ENCODE results near the gene ASXL3. TPM values are rescaled to one million over a fixed set of nuclear protein-coding genes. Genes with fewer than 3 reads are reported as not detected.

The ASXL3 gene
- polyA plus RNA-seq (2013) = 5.7 and 6.7 TPM in 2 replicates

DNA sequence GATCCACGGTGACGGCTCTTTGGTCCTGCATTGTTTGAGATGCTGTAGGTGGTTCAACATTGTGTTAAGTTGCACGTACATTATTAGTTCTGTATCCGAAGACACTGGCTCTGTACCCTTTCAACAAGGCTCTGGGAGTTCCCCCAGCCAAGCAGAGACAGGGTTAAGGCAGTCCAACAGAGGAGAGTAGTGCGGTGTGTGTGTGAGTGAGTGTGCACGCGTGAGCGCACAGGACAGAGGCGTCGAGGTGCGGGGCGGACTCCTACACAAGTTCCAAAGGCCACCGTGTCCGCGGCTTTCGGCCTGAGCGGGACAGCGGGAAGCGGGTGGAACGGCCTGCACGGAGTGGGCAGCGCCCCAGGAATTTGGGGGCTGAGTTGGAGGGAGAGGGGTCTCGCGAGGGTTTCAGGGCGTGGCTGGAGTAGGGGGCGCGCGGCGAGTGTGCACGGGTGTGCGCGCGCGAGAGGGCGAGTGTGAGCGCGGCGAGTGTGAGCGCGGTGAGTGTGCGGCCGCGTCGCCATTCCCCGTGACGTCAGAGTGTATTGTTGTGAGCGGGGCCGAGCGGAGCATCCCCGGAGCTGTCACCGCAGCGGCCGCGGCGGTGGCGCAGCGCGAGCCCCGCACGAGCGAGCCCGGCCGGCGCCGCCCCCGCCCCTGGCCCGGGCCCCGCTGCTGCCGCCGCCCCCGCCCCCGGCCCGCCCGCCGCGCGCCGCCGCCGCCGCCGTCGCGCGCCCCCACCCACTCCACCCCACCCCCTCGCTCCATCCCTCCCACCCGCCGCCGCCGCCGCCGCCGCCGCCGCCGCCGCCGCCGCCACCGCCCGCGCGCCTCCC, at the start of gene ASXL3:
Gene ASXL3 (plus strand): TSS at position 535 of the 833 bp plus-strand sequence. CDS start 413 bp downstream, outside the sequence.
- H4K8ac ChIP-seq (ENCODE audit: low read depth, low read length) = peak within 1 kb of the TSS; percentile 84

DNA sequence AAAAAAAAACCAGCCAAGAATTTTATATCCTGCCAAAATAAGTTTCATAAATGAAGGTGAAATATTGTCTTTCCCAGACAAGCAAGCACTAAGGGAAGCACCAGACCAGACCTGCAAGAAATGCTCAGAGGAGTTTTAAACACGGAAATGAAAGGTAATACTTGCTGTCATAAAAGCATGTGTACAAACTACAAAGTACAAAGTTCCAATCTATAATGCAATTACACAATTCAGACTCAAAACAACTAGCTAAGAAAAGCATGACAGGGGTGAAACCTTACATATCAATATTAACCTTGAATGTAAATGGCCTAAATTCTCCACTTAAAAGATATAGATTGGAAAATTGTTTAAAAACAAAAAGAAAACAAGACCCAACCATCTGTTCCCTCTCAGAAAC, 45.0 kb upstream of the ASXL3 start:
- no peak overlapping the region for H3K9ac ChIP-seq (ENCODE audit: low read length)
- H4K12ac ChIP-seq (ENCODE audit: low read depth, low read length) = no peak overlapping the region
- WGBS (ENCODE audit: extremely low coverage, insufficient coverage, insufficient read length) = no CpG with 5 or more reads among the region's 1 CpG
- H2BK5ac ChIP-seq (ENCODE audit: low read depth, low read length, poor library complexity) = no peak overlapping the region
- no peak for DNase-seq
- H3K79me1 ChIP-seq (ENCODE audit: low read length) = no peaks in the 10 kb centered on the region
- no peak overlapping the region for H3K4me3 ChIP-seq (ENCODE audit: low read depth, low read length)
- H4K8ac ChIP-seq (ENCODE audit: low read depth, low read length) = no peak overlapping the region
- H3K23ac ChIP-seq (ENCODE audit: low read length) = no peak overlapping the region
- no peak overlapping the region for H4K91ac ChIP-seq (ENCODE audit: low read depth, low read length)
- H3K27me3 ChIP-seq (ENCODE audit: insufficient read depth, low read length) = no peaks in the 10 kb centered on the region
- H2BK120ac ChIP-seq (ENCODE audit: insufficient read depth, low read length, poor library complexity) = no peak overlapping the region
- H2AFZ ChIP-seq (ENCODE audit: insufficient read depth, low read length, poor library complexity) = no peak overlapping the region
- H3K4me2 ChIP-seq (ENCODE audit: low read length) = no peak overlapping the region
- no peak overlapping the region for H3K27ac ChIP-seq (ENCODE audit: low read depth, low read length)
- no peak overlapping the region for H3K4ac ChIP-seq (ENCODE audit: low read depth, low read length)
- H3K14ac ChIP-seq (ENCODE audit: low read length) = no peak overlapping the region
- H2AK5ac ChIP-seq (ENCODE audit: low read length) = no peak overlapping the region
- H3K4me1 ChIP-seq (ENCODE audit: control insufficient read depth in 1 of 2, insufficient read depth in 2 of 2, low read length in 2 of 2) = no peaks in the 10 kb centered on the region
- H3K9me3 ChIP-seq (ENCODE audit: insufficient read depth, low read depth, low read length) = no peaks in the 10 kb centered on the region
- H3K36me3 ChIP-seq (ENCODE audit: control insufficient read depth in 1 of 2, insufficient read depth in 2 of 2, low read length in 2 of 2) = no peaks in the 10 kb centered on the region
- no peaks in the 10 kb centered on the region for H3K79me2 ChIP-seq (ENCODE audit: control insufficient read depth, insufficient read depth, low read length, poor library complexity)
- H3K18ac ChIP-seq (ENCODE audit: low read length) = no peak overlapping the region
- H2BK12ac ChIP-seq (ENCODE audit: low read length) = no peak overlapping the region

More for the DNA sequence above, at the start of gene ASXL3:
- Histone ChIP-seq H3K36me3 (ENCODE audit: control insufficient read depth in 1 of 2, insufficient read depth in 2 of 2, low read length in 2 of 2) (no peaks in the 10 kb centered on the region), H2BK12ac (ENCODE audit: low read length) (peak within 1 kb of the TSS; percentile 69), H4K12ac (ENCODE audit: low read depth, low read length) (peak within 1 kb of the TSS; percentile 81), H3K9me3 (ENCODE audit: insufficient read depth, low read depth, low read length) (peaks cover 2% of the 10 kb centered on the region), H3K4me1 (ENCODE audit: control insufficient read depth in 1 of 2, insufficient read depth in 2 of 2, low read length in 2 of 2) (no peaks in the 10 kb centered on the region), H4K91ac (ENCODE audit: low read depth, low read length) (peak within 1 kb of the TSS; percentile 97), H3K27ac (ENCODE audit: low read depth, low read length) (peak within 1 kb of the TSS; percentile 69), H3K23ac (ENCODE audit: low read length) (no peak within 1 kb of the TSS), H2AK5ac (ENCODE audit: low read length) (peak within 1 kb of the TSS; percentile 29), H3K14ac (ENCODE audit: low read length) (peak within 1 kb of the TSS; percentile 92), H3K79me1 (ENCODE audit: low read length) (peaks cover 11% of the 10 kb centered on the region), H3K79me2 (ENCODE audit: control insufficient read depth, insufficient read depth, low read length, poor library complexity) (peaks cover 5% of the 10 kb centered on the region), H3K4me2 (ENCODE audit: low read length) (peak within 1 kb of the TSS; percentile 79), H3K18ac (ENCODE audit: low read length) (peak within 1 kb of the TSS; percentile 43), H2BK120ac (ENCODE audit: insufficient read depth, low read length, poor library complexity) (peak within 1 kb of the TSS; percentile 73), H3K27me3 (ENCODE audit: insufficient read depth, low read length) (no peaks in the 10 kb centered on the region), H3K9ac (ENCODE audit: low read length) (peak within 1 kb of the TSS; percentile 76), H3K4ac (ENCODE audit: low read depth, low read length) (peak within 1 kb of the TSS; percentile 80), H3K4me3 (ENCODE audit: low read depth, low read length) (peak within 1 kb of the TSS; percentile 93), H2BK5ac (ENCODE audit: low read depth, low read length, poor library complexity) (peak within 1 kb of the TSS; percentile 41), H2AFZ (ENCODE audit: insufficient read depth, low read length, poor library complexity) (peak within 1 kb of the TSS; percentile 92)
- WGBS (ENCODE audit: extremely low coverage, insufficient coverage, insufficient read length) = no CpG with 5 or more reads among the region's 103 CpGs
- DNase-seq = peak in 1 of 2 donors; percentile 10

DNA sequence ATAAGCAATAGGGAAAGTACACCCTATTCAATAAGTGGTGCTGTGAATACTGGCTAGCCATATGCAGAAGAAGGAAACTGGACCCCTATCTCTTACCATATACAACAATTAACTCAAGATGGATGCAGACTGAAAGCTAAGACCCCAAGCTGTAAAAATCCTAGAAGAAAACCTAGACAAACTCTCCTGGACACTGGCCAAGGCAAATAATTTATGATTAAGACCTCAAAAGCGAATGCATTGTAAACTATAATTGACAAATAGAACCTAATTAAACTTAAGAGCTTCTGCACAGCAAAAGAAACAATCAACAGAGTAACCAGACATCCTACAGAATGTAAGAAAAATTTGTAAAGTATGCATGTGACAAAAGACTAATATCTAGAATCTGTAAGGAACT, 41.1 kb upstream of the ASXL3 start:
- Histone ChIP-seq H3K27ac (ENCODE audit: low read depth, low read length) (no peak overlapping the region), H3K9me3 (ENCODE audit: insufficient read depth, low read depth, low read length) (no peaks in the 10 kb centered on the region), H3K23ac (ENCODE audit: low read length) (no peak overlapping the region), H3K18ac (ENCODE audit: low read length) (no peak overlapping the region), H3K4me2 (ENCODE audit: low read length) (no peak overlapping the region), H3K9ac (ENCODE audit: low read length) (no peak overlapping the region), H4K12ac (ENCODE audit: low read depth, low read length) (no peak overlapping the region), H3K79me2 (ENCODE audit: control insufficient read depth, insufficient read depth, low read length, poor library complexity) (no peaks in the 10 kb centered on the region), H3K79me1 (ENCODE audit: low read length) (no peaks in the 10 kb centered on the region), H4K8ac (ENCODE audit: low read depth, low read length) (no peak overlapping the region), H2BK12ac (ENCODE audit: low read length) (no peak overlapping the region), H3K4ac (ENCODE audit: low read depth, low read length) (no peak overlapping the region), H2BK5ac (ENCODE audit: low read depth, low read length, poor library complexity) (no peak overlapping the region), H3K14ac (ENCODE audit: low read length) (no peak overlapping the region), H2AK5ac (ENCODE audit: low read length) (no peak overlapping the region), H3K4me3 (ENCODE audit: low read depth, low read length) (no peak overlapping the region), H3K36me3 (ENCODE audit: control insufficient read depth in 1 of 2, insufficient read depth in 2 of 2, low read length in 2 of 2) (no peaks in the 10 kb centered on the region), H2BK120ac (ENCODE audit: insufficient read depth, low read length, poor library complexity) (no peak overlapping the region), H4K91ac (ENCODE audit: low read depth, low read length) (no peak overlapping the region), H3K4me1 (ENCODE audit: control insufficient read depth in 1 of 2, insufficient read depth in 2 of 2, low read length in 2 of 2) (no peaks in the 10 kb centered on the region), H3K27me3 (ENCODE audit: insufficient read depth, low read length) (no peaks in the 10 kb centered on the region), H2AFZ (ENCODE audit: insufficient read depth, low read length, poor library complexity) (no peak overlapping the region)
- no CpG with 5 or more reads among the region's 1 CpG for WGBS (ENCODE audit: extremely low coverage, insufficient coverage, insufficient read length)
- DNase-seq = no peak

- H2AFZ ChIP-seq (ENCODE audit: insufficient read depth, low read length, poor library complexity) = no peak overlapping the region
- H4K8ac ChIP-seq (ENCODE audit: low read depth, low read length) = no peak overlapping the region
- no CpG with 5 or more reads among the region's 6 CpGs for WGBS (ENCODE audit: extremely low coverage, insufficient coverage, insufficient read length)
- H3K79me1 ChIP-seq (ENCODE audit: low read length) = no peaks in the 10 kb centered on the region
- no peak overlapping the region for H3K14ac ChIP-seq (ENCODE audit: low read length)
- no peak overlapping the region for H4K91ac ChIP-seq (ENCODE audit: low read depth, low read length)
- H4K12ac ChIP-seq (ENCODE audit: low read depth, low read length) = no peak overlapping the region
- no peak overlapping the region for H2BK120ac ChIP-seq (ENCODE audit: insufficient read depth, low read length, poor library complexity)
- no peaks in the 10 kb centered on the region for H3K4me1 ChIP-seq (ENCODE audit: control insufficient read depth in 1 of 2, insufficient read depth in 2 of 2, low read length in 2 of 2)
- no peak overlapping the region for H2BK12ac ChIP-seq (ENCODE audit: low read length)
- no peak overlapping the region for H3K4me3 ChIP-seq (ENCODE audit: low read depth, low read length)
- no peak overlapping the region for H3K18ac ChIP-seq (ENCODE audit: low read length)
- H3K36me3 ChIP-seq (ENCODE audit: control insufficient read depth in 1 of 2, insufficient read depth in 2 of 2, low read length in 2 of 2) = no peaks in the 10 kb centered on the region
- no peak overlapping the region for H3K27ac ChIP-seq (ENCODE audit: low read depth, low read length)
- no peak overlapping the region for H3K4ac ChIP-seq (ENCODE audit: low read depth, low read length)
- H3K4me2 ChIP-seq (ENCODE audit: low read length) = no peak overlapping the region
- H3K27me3 ChIP-seq (ENCODE audit: insufficient read depth, low read length) = no peaks in the 10 kb centered on the region
- H3K23ac ChIP-seq (ENCODE audit: low read length) = no peak overlapping the region
- H3K9ac ChIP-seq (ENCODE audit: low read length) = no peak overlapping the region
- H2AK5ac ChIP-seq (ENCODE audit: low read length) = no peak overlapping the region
- no peak overlapping the region for H2BK5ac ChIP-seq (ENCODE audit: low read depth, low read length, poor library complexity)
- no peaks in the 10 kb centered on the region for H3K9me3 ChIP-seq (ENCODE audit: insufficient read depth, low read depth, low read length)
- DNase-seq = no peak
- no peaks in the 10 kb centered on the region for H3K79me2 ChIP-seq (ENCODE audit: control insufficient read depth, insufficient read depth, low read length, poor library complexity)
Measured at GRCh38 chr18:33538418-33539042, 39.5 kb upstream of the ASXL3 start.

Data from trophoblast cell (in vitro differentiated cells and primary cell).